ENCODE measurements around the gene FNDC11.
A peak's percentile ranks its signal among the peaks of the same experiment; 100 is the strongest.

FNDC11 gene

DNA sequence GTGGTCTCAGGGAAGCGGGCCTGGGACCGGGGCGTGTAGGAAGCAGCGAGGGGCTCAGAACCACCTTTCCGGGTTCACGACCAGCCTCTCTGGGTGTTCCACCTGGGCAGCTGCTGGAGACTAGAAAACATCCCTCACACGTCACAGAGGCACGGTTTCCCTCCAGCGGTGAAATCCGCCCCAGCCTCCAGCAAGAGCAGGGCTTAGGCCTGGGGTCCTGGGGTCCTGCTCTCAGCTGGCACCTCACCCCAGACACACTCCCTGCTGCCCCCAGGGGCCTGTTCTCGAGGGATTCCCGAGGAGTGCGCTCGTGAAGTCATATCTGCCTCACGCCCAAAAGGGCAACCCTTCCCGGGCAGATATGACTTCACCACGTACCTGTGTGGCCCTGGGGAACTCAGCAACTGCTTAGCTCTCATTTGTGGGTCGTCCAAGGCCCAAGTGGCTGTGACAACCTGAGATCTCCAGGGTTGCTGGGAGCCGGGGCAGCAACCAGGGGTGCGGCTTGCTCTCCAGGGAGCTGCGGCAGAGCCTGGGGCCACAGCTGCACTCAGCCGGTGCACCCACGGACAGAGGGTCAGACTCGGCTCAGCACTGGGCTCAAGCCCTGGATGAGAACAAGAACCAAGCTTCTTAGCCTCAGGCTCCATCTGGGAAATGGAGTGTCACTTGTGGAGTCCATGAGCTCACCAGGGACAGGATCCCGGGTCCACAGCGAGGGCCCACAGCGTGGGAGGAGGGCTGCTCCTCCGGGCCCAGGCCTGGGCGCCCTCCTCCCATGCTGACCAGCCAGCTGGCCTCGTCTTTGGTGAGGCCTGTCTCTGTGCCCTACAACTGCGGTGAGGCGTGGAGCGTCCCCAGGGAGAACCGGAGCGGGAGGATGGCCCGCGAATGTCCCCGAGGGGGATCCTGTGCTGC is 661 bp downstream of the FNDC11 start:
- no peak for DNase-seq (ENCODE audit: low read depth in 2 of 2)

DNA sequence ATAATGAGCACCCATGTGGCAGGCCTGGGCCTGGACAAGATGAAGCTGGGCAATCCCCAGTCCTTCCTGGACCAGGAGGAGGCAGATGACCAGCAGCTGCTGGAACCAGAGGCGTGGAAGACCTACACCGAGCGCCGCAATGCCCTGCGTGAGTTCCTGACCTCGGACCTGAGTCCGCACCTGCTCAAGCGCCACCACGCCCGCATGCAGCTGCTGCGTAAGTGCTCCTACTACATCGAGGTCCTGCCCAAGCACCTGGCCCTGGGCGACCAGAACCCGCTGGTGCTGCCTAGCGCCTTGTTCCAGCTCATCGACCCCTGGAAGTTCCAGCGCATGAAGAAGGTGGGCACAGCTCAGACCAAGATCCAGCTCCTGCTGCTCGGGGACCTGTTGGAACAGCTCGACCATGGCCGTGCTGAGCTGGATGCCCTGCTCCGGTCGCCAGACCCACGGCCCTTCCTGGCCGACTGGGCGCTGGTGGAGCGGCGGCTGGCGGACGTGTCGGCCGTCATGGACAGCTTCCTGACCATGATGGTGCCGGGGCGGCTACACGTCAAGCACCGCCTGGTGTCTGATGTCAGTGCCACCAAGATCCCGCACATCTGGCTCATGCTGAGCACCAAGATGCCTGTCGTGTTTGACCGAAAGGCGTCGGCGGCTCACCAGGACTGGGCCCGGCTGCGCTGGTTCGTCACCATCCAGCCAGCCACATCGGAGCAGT is 1.9 kb downstream of the FNDC11 start:
- no peak for DNase-seq (ENCODE audit: low read depth in 2 of 2)

DNA sequence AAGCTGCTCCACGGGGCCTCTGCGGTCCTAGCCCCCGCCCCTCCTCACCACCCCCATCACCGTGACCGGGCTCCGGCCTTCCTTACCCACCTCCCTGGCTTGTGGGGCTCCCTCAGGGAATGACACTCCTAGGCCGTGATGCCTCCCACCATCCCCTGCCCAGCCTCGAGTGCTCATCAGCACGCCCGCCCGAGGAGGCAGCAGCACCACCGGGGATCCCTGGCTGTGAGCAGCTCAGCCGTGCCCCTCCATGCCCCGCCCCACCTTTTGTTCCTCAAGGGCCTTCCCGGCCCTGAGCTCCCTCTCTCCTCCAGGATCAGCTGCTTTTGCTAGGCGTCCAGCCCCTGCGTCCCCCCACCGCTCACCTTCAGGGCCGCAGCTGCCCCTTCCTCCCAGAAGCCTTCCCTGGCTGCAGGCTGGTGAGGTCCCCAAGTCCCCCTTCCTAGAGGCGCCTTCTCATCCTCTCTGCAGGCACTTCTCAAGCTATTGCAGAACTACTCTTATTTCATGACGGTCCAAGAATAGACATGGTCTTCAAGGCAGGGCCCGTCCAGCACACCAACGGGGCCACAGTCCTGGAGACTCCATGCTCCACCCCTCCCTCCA is 3.0 kb downstream of the FNDC11 start:
- DNase-seq (ENCODE audit: low read depth in 2 of 2) = no peak

DNA sequence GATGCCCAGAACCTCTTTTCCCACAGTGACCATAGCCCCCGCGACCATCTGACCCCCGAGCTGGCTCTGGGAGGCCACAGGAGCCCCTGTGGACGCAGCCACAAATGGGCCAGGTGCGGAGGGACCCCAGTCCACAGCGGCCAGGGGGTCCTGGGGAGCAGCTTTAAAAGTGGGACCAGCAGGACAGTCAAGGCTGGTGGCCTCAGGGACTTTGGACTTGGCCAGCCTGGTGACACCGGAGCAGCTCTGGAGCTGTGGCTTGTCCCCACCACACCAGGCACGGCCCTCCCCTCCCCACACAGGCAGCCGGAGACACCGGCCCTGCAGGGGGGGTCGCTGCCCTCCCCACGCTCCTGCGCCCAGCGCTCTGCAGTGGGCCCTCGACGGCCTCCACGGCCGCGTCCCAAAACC is 3.5 kb downstream of the FNDC11 start:
- DNase-seq (ENCODE audit: low read depth in 2 of 2) = no peak

DNA sequence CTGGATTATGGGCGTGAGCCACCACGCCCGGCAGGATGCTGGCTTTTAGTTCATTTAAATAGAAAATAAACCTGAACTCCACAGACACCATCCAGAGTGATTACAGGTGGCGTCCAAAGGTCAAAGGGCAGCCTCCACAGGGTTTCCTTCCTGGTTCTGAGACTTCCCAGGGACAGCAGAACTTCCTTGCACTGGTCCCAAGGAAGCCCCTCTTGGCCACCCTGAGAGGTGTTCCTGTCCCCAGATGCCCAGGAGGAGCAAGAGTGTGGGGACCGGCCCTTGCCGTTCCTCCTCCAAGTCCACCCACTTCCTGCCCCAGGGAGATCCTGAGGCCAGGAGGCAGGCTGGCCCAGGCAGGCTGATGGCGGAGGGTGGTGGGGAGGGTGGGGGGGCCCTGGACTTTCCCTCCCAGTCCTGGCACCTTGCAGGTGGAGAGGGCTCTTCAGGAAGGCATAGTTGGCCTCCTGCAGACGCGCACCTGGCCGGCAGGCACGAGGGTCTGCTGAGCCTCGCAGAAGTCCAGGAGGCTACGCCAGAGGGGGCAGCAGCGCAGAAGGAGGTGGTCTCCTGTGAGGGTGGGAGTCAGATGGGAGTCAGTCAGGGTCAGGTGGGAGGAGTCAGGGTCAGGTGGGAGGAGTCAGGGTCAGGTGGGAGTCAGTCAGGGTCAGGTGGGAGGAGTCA is 5.0 kb downstream of the FNDC11 start:
- DNase-seq (ENCODE audit: low read depth in 2 of 2) = no peak

DNA sequence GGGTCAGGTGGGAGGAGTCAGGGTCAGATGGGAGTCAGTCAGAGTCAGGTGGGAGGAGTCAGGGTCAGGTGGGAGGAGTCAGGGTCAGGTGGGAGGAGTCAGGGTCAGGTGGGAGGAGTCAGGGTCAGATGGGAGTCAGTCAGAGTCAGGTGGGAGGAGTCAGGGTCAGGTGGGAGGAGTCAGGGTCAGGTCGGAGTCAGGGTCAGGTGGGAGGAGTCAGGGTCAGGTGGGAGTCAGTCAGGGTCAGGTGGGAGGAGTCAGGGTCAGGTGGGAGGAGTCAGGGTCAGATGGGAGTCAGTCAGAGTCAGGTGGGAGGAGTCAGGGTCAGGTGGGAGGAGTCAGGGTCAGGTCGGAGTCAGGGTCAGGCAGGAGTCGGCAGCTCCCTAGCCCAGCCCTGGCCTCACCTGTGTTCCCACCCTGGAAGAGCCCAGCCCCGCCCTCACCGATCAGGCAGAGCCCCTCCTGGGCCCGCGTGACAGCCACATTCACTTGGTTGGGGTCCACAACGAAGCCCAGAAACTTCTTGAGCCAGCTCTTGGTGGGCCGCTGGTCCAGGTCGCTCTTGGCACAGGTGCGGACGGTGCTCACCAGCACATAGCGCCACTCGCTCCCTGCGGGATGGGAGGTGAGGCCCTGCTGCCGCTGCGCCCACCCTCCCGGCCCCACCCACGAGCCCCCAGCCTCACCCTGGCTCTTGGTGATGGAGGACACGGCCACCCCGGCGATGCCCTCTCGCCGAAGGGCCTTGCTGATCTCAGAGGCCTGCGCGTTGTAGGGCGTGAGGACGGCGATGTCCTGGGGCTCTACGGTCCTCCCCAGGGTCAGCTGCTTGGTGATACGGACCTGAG is 5.8 kb downstream of the FNDC11 start:
- peak in 1 of 2 donors; percentile 51 for DNase-seq (ENCODE audit: low read depth in 2 of 2)

DNA sequence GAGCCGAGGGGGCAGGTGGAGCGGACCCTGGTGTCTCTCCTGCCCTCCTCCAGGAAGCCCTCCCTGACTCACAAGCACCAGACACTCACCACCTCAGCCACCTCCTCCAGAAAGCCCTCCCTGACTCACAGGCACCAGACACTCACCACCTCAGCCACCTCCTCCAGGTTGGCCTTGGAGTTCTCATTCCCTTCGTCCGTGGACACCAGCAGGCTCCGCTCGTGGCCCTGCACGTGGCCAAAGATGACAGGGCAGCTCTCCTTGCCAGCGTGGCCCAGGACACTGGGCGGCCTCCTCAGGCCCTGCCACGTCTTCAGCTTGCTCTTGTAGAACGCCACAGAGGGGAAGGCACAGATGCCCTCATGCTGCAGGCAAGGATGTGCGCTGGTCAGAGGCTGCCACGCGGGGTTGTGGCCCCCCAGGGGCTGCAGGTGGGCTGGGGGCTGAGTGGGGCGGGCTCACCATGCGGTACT is 6.4 kb downstream of the FNDC11 start:
- DNase-seq (ENCODE audit: low read depth in 2 of 2) = no peak

DNA sequence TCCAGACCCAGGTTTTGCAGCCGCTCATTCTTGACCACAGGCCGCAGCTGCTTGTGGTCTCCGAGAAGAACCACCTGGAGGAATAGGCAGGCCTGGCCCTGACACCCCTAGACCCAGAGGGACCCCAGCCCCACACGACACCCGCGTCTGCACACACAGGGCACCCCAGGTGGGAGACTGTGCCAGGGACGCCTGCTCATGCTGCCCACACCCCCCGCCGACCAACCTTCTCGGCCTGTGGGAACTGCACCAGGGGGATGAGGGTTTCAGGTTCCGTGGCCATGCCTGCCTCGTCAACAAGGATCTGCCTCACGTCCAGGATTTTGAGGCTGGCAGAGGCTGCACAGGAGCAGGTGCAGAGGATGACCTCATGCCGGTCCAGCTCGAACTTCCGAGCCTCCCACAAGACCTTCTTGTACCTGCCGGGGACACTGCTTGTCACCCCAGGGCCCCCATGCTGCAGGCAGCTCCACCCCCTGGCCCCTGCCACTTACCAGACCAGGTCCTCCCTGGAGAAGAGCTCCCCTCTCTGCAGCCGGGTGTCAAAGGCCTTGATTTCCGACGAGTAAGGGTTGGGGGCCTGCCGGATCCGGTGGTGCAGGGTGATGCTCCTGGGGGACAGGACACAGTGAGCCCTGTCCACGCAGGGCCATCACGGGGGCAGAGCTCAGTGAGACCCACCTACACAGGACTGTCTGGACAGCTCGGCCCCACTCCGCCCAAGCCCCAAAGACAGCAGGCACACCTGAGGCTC is 7.1 kb downstream of the FNDC11 start:
- DNase-seq (ENCODE audit: low read depth in 2 of 2) = no peak

DNA sequence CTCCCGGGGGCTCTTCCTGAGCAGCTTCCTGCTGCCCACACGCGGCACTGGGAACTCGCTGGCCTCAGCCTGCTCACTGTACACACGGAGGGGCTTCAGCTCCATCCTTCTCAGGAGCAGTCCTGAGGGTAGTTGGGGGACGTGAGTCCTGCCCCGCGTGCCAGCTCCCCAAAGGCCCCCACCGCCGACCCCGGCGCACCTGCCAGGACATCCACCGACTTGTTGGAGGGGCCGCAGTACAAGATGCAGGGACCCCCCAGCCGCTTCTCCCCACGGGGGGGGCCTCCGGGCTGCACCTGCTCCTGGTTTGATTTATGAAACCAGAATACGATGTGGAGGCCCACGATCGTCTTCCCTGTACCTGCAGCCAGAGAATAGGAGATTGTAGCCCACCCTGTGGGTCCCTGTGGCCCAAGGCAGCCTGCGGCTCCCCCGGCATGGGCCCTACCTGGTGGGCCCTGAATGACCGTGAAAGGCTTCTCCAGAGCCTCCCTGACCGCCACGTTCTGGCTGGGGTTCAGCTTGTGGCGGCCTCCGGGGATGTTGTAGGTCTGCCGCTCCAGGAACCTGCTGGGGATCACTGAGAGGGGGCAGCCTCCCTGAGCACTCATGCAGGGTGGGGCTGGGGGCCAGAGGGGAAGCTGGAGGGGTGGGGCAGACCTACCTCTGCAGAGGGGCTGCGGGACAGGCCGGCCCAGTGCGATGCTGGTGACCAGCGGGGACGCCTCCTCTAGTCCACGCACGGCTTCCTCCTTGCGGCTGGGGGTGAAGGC is 7.9 kb downstream of the FNDC11 start:
- no peak for DNase-seq (ENCODE audit: low read depth in 2 of 2)

DNA sequence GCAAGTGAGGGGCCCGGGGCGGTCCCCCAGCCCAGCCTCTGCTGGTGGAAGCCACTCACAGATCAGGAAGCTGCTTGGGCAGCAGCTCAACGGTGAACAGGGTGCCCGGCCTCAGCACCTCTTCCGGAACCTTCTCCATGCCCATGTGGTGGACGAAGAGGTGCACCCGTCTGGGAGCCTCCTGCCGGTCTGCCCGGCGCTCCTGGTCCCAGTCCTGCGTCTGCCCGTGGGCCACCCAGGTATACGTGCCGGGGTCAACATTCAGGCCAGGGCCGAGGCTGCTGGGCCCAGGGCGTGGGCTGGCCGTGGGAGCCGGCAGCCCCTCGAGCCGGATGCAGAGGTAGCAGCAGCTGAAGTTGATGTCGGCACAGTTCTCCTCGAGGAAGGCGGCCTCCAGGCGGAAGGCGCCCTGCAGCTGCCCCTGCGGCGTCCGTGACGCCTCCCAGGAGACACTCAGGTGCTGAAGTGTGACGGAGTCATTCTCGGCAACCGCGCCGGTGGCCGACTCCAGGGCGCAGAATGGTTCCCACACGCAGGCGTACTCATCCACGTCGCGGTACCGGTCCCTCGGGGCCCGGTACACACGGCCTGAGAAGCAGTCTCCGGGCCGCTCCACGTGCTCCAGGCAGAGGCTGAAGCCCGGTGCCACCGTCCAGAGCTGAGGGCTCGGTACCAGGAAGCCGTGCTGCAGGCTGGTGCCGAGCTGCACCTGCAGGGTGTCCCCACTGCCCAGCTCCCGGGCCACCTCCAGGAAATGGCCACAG is 8.7 kb downstream of the FNDC11 start:
- DNase-seq (ENCODE audit: low read depth in 2 of 2) = no peak

DNA sequence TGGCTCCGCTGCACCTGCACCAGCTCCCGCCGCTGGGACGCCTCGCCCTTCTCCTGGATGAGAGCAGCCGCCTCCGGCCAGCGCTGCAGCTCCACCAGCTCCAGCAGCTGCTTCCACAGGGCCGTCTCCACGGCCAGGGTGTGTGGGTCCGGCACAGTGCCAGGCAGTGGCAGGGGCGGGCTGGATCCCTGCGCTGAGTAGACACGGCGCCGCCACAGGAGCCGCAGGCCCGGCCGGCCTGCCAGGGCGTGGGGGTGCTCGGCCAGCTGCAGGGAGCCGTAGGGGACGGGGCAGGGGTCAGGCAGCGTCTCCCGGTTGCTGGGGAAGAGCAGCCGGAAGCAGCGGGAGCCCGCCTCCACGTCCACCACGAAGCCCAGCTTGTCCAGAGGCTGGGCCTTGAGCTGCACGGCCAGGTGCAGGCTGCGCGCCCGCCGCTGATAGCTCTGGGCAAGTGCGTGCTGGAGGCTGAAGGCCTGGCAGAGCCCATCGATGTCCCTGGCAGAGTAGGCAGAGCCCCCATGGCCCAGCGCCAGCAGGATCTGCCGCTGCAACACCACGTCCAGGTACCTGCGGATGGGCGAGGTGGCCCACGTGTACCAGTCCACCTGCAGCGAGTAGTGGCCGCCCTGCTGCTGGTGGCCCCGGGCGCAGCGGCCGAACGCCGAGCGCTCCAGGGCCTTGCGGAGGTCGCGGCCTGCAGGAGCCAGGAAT is 9.4 kb downstream of the FNDC11 start:
- no peak for DNase-seq (ENCODE audit: low read depth in 2 of 2)

DNA sequence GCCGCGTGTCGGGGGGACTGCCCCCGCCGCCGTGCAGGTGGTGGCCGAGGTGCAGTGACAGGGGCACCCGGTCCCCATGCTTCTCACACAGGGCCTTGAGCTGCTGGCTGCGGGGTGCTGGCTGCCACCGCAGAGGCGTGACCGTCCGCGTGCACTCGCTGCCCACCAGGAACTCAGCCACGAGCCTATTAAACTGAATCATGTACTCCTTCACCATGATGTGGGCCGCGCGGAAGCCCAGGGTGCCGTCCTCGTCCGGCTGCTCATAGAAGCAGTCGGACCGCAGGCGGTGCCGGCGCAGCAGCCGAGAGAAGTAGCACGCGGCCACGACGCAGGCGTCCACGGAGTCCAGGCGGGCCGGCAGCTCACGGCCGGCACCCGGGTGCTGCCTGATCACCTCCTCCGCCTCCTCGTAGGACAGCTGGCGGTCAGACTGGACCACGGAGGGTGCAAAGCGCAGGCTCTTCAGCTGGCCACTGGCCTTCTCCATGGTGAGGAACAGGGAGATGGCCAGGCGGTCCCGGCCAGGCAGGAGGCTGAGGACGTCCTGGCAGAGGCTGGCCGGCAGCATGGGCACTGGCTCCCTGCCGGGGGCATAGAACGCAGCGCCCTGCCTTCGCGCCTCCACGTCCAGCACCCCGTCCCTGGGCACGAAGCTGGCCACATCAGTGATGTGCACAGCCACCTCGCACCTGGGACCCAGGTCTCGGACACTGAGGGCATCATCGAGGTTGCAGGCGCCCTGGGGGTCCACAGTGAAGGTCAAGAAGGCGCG is 10.3 kb downstream of the FNDC11 start:
- DNase-seq (ENCODE audit: low read depth in 2 of 2) = no peak

DNA sequence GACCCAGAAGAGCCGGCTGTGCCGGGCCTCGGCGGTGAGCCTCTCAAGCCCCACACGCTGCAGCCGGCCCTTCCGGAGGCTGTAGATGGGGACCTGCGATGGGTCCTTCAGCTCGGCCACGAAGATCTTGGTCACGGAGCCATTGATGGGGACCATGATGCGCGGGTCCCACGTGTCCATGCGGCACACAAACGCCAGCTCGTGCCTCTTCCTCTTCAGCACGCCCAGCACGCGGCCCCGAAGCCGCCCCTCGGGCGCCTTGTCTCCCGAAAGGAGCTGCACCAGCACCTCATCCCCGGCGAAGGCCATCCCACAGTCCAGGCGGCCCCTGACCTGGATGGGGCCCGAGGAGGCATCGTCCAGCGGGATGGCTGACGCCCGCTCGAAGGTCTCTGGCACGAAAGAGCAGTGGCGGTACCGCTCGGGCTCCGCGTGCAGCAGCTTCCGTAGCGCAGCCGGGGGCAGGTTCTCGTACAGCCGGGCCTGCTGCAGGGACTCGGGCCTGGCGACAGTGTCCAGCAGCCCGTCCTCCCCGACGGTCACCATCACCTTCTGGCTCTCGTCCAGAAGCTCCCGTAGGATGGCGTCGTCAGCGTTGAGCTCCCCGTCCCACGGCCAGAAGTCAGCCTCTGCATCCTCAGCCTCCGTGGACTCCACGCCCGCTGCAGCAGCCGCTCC is 11.2 kb downstream of the FNDC11 start:
- no peak for DNase-seq (ENCODE audit: low read depth in 2 of 2)

DNA sequence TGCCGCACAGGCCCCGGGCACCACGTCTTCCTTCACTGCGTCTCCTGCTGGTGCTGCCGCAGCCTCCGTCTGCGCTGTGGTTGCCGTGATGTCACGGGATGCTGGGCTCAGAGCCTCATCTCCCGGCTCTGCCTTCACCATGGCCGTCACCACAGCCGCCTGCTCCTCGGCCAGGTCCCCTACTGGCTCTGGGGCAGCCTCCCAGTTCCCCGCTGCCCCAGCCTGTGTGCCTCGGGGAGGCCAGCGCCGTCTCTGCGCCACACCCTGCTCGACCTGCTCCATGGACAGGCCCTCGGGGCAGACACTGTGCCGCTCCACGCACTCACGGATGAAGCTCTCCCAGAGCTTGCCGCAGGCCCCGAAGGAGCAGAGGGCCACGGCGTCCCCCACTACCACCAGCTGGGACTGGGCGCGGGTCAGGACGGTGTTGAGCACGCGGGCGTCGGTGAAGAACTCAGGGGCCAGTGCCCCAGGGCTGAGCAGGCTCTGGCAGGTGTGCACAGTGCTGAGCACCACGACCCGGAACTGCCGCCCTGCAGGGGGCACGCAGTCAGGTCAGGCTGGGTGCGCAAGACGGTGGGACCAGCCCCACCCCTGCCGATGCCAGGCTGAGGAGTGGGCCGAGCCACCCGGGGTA is 11.9 kb downstream of the FNDC11 start:
- DNase-seq (ENCODE audit: low read depth in 2 of 2) = no peak

DNA sequence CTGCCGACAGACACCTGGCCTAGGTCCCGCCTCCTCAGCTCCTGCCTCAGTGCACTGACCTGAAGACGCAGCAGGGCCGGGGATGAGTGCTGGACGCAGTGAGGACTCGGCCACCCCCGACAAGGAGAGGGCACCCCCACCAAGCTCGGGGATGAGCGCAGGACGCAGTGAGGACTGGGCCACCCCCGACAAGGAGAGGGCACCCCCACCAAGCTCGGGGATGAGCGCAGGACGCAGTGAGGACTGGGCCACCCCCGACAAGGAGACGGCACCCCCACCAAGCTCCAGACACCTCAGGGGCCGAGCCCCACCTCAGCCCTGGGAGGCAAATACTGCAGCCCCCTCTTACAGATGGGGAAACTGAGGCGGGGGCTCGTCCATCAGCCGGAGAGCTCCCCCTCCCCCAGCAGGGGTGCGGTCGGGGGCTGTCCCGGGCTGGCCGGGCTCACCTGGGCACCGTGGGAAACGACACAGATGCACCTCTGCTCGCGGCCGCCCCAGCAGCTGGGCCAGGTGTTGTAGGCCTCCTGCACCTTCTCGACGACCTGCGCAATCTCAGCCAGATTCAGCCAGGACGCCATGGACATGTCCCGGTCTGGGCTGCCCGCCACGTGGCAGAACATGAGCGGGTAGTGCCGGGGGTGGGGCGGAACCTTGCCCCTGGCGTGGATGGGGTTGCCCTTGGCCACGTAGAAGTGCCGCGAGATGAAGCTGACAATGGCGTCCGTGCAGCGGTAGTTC is 12.6 kb downstream of the FNDC11 start:
- no peak for DNase-seq (ENCODE audit: low read depth in 2 of 2)

DNA sequence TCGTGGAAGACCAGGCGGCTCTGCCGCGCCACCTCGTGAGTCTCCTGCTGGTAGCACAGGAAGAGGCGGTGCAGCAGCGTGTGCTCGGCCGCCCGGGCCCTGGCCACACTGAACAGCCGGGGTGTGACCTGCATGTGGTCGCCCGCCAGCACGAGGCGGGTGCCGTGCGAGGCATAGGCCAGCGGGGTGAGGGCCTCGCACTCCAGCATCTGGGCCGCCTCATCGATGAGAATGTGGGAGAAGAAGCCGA is 13.1 kb downstream of the FNDC11 start:
- DNase-seq (ENCODE audit: low read depth in 2 of 2) = no peak

All from stimulated activated CD4-positive, alpha-beta T cell treated with anti-CD3 and anti-CD28 coated beads, Interleukin-4, amount 100 ng/mL, for 48 hours (primary cell).